Right renal cortex interstitium (tissue), 3 donors: ENCODE measurements around the gene RASD1. TPM values are rescaled to one million over a fixed set of nuclear protein-coding genes. Genes with fewer than 3 reads are reported as not detected.
A peak's percentile ranks its signal among the peaks of the same experiment; 100 is the strongest.

Experiments
- DNase-seq, 3 donors: peaks; one replicate each; pipeline ENCODE4 v3.0.0-alpha.2; 2013; ENCODE audit warnings: low read depth in 3 of 3, low spot score in 2 of 3
- polyA plus RNA-seq, 3 donors: library from polyadenylated mRNA; unstranded; fragments of 120-200 nt; gene quantifications; one replicate each; pipeline ENCODE4 v1.2.1, GENCODE V29; 2013; ENCODE audit not compliant: insufficient read length in 3 of 3

Gene RASD1, protein sequence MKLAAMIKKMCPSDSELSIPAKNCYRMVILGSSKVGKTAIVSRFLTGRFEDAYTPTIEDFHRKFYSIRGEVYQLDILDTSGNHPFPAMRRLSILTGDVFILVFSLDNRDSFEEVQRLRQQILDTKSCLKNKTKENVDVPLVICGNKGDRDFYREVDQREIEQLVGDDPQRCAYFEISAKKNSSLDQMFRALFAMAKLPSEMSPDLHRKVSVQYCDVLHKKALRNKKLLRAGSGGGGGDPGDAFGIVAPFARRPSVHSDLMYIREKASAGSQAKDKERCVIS
- under 1 TPM; 0.71 to 0.99 (median 0.80) TPM for polyA plus RNA-seq

DNA sequence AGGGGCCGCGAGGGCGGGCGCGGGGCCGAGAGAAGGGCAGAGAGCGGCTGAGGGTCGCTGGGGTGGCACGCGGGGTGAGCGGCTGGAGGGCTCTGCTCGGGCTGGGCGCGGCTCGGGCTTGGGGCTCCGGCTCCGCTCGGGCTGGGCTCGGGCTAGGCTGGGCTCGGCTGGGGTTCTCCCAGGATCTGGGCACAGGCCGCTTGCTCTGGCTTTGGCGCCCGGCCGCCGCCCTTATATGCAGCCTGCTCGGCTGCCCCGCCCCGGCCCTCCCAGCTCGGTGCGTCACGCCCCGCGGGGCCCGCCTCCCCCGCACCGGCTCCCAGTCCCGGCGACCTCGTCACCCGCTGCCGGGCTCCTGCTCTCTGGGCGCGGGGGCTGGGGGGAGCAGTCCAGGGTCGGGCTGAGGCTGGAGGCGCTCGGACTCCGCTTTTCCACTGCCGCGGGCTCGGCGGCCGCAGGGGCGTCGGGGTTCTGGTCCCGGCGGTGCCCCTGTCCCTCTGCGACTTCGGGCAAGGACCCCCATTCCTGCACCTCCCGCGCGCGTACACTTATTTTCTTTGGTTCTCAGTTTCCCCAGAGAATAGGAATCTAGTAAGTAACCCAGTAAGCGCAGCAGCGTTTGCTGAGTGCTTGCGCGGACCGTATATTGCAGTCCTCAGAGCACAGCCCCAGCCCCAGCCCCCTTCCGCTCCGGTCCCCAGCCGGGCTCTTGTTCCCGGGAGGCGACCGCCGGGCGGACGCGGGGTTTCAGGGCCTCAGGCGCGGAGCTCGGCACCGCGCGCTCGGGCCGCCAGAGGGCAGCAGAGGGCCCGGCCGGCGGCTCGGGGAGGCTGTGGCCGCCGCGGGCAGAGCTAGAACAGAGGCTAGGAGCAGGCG is at the start of gene RASD1:
Gene RASD1 (minus strand): TSS at position 207 of the 876 bp plus-strand sequence. CDS start 214 bp downstream, outside the sequence.
- peak in 1 of 3 donors; percentile 67 for DNase-seq

DNA sequence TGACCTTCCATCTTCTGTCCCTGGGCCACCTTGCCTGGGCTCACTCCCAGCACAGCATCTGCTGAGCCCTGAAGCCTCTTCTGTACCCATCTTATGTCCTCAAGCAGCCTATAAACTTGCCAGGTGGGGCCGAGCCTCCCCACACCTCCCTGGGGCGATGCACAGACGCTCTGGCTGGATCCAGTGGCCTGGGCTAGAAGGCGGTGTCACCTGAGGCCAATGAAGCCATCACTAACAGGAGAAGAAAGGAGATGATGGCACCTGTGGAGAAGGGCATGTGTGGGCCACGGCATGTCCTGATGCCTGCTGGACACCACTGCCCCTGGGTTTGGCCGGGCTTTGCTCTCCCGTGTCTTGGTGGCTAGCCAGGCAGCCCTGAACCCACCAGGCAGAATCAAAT is 49.8 kb upstream of the RASD1 start:
- DNase-seq: no peak

DNA sequence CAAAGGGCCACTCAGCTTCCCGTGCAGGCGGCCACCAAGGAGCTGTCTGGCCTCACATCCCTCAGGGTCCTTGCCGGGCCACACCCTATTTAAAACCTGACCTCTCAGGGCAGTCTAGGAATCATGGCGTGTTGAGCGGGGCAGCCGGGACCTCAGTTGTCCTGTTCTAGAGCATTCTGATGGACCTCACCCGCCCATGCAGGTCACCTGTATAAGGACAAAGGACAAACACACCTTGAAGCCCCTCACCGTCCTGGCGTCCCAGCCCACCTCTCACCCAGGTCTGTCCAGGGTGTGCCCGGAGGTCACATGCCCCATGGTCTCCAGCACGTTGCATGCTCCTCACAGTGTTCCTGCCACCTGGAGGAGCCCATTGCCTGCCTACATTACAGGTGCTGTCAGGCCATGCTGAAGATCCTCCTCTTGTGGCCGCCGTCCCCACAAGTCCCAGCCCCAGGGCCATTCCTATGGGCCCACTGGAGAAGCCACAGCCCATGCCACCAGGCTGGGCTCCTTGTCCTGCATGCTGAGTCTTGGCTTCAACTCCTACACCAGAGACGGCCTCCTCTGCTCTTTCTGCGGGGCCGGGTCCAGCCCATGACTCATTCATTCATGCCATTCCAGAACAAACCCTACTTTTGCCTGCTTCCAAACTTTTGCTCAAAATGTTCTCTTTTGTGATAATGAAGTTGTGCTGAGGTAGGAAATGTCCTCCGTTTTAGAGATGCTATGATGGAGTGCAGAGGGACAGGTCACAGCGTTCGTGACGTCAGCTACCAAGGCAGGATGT is 49.0 kb upstream of the RASD1 start:
- DNase-seq: no peak

DNA sequence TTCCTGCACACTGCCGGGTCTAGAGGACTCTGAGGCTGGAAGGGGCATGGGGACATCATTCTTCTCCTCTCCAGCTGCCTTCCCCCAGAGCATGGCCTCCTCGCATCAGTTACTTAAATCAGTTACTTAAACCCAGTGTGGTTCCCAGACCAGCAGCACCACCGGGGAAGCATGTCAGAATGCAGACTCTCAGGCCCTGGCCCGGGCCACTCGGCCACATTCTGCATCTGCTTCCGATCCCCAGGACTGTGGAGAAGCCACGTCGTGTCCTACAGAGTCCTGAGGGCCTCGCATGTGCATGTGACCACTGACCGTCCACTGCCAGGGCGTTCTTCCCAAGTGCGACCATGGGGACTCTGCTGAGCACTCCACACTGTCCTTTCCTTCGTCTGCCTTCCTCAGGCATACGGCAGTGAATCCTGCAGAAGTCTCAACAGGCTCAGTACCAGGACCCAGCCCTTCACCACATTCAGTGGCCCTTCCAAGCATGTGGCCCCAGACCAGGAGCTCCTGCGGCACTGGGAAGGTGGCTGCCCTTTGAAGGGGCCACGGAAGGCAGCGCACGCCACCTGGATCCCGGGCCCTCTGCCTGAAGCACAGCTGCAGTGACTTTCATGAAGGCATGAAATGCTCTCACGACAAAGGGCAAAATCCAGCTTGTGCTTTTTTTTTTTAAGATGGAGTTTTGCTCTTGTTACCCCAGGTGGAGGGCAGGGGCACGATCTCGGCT is 46.9 kb upstream of the RASD1 start:
- DNase-seq: no peak

DNA sequence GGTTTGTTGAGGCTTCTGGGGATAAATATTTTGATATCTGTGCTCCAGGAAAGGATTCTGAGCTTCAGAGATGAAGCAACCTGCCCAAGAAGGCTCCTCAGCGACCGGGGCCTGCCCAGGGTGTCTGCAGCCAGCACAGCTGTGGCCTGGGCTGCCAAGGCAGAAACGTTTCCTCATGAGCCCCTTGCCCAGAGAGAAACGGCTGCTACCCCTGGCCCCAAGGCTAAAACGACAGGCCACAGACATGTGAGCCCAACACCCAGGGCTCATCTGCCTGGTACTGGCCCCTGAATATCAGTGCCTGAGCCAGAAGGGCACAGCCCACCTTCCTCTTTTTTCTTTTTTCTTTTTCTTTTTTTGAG is 45.4 kb upstream of the RASD1 start:
- DNase-seq: no peak

DNA sequence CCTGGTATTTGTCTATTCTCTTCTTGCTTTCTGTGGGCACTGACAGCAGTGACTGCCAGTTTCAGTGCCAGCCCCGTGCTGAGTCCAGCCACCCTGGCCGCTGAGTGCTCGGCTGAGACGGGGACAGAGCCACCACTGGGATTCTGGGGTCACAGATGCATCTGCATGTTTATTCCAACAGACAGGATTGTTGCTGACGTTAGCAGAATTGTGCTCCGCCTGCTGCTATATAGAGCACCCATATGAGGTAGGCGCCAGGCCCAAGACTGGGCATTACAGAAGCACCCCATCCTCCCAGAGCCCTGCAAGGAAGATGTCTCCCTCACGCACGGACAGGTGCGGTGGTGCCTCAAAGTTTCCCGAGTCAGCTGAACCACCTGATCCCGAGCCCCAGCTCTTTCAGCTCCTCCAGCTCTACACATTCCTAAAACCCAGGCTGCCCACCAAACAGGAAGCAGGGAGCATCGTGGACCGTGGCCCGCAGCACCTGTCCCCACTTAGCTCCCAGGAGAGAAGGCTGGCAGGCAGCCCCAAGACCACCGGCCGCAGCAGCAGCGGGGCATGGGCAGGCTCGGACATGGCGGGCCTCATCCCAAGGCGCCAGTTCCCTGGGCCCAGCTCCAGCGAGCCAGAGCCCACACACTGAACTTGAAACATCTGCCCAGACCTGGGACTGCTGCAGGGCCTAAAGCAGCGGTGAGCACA is 44.9 kb upstream of the RASD1 start:
- no peak for DNase-seq

DNA sequence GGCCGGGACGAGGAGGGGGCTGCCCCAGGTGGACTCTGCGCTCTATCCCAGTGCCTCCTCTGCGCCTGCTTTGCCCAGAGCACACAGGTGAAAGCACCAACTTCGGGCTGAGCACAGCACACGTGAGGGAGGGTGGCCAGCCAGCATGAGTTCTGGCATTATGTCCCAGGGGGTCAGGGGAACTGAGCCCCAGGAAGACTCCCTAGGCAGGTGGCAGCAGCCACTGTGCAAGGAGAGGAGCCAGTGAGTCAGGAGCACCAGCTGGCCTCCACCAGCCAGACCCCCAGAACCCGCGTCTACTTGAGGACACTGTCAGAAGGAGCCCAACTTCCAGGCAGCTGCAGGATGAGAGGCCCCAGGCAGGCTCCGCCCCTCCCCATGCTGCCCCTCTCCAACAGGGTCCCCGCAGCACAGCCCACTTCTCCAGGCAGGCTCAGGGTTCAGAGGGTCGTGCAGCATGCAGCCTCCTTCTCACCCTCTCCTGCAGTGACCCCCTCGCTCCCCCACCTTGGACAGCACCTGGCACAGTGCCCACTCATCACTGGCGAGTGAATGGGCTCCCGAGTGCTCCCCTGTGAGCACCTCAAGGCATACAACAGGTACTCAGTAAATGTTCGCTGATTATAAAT is 44.2 kb upstream of the RASD1 start:
- no peak for DNase-seq

DNA sequence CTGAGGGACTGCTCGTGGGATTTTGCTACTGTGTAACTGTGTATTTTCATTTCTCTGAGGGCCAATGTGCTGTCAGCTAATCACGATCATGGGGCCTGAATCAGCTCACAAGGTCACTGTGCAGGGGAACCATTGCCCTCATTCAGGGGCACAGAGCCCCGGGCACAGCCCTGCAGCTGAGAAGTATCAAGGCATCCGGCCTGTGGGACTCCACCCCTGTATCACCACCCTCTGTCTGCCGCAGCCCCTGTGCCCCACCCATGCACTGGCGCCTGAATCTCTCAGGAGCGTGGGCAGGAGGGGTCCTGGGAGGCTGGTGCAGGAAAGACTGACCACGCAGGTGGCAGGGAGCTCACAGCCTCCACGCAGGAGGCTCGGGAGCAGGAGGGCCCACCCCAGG is 43.4 kb upstream of the RASD1 start:
- no peak for DNase-seq

DNA sequence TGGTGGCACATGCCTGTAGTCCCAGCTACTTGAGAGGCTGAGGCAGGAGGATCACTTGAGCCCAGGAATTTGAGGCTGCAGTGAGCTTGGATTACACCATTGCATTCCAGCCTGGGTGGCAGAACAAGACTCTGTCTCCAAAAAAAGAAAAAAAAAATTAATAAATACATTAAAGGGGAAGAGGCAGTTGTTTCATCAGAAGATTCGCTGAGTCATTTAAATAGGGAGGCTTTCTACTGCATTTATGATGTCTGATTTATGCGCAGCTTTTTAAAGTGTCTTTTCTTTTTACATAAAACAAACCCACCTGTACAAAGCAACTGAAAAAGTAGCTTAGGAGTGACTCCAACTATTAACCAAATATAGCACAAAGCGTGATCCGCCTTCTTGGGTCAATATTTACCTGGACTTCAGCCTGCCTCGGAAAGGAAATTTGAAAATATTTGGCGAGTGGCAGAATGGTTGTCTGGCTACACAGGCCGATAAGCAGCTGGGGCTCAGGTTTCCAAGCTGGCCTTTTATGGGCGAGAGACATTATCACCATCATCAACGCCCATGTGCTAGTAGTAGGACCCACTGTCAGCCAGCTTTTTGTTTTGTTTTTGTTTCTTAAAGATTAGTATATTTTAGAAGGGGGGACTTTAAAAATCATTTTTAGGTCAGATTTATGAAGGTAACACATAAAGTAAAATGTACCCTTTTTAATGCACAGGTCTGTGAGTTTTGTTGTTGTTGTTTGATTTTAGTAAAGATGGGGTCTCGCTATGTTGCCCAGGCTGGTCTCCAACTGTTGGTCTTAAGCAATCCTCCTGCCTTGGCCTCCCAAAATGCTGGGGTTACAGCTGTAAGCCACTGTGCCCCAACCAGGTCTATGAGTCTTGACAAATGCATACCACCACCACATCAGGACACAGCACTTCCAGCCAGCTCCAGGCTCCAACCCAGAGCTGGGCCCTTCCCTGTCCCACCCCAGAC is 42.5 kb upstream of the RASD1 start:
- no peak for DNase-seq

DNA sequence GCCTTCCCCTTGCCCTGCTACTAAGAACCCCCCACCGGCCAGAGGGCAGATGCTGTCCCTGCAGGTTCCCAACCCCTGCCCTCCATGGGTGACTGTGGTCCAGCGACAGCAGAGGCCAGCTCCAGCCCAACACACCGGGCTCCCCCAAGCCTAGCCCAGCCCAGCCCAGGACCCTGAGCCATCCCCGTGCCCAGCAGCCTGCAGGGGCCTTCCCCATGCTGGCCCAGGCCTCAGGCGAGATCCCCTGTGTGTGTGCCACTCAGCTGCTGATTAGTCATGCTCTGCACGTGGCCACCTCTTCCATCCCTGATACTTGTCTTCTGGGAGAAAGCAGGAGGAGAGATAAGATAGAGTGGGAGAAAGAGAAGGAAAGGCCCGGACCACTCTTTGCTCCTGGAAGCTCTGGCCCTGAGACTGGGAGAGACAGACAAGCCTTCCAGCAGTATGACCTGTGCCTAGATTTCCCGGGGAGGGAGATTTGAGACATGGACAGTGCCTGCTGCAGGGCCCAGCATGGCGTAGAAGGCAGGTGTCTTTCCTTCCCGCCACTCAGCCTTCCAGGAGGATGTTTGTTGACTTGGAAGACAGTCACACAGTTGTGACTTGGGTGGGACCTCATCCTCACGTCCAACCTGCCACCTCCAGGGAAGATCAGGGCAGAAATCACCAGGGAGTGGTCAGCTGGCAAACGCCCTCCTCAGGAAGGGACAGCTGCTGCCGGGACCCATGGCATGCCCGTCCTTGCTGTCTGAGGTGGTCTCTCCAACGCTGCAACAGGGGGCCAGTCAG is 41.3 kb upstream of the RASD1 start:
- DNase-seq: no peak

DNA sequence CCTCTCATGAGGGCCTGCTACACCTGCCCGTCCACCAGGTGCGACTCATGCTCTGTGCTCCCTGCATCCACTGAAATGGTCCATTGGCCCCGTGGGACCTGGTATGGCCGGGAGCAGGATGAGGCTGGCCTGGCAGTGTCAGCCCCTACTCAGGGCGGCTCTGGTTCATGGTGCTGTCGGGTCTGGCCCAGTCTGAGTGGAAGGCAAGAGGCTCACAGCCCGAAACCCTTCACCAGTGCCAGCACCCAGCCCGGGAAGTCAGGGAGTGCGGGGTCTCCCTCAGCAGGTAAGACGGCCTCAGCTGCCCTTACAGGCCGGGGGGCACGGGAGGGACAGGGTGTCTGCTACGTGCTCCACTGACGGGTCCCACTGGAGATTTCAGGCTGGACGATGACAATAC is 40.5 kb upstream of the RASD1 start:
- no peak for DNase-seq

DNA sequence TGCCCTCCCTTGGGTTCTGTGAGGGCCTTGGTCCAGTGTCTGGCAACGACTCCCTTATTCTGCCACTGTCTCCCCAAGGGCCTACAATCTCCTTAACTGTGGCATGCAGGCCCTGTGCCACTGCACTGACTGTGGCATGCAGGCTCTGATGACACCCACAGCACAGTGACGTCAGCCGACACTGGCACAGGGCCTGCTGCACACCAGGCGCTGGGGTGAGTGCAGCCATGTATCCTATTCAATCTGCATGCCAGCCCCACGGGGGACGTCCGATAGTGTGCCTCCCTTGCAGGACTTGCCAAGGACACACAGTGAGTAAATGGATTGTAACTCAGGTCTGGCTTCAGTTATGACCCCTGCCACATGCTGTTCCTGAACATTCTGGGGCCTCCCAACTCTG is 39.8 kb upstream of the RASD1 start:
- no peak for DNase-seq

DNA sequence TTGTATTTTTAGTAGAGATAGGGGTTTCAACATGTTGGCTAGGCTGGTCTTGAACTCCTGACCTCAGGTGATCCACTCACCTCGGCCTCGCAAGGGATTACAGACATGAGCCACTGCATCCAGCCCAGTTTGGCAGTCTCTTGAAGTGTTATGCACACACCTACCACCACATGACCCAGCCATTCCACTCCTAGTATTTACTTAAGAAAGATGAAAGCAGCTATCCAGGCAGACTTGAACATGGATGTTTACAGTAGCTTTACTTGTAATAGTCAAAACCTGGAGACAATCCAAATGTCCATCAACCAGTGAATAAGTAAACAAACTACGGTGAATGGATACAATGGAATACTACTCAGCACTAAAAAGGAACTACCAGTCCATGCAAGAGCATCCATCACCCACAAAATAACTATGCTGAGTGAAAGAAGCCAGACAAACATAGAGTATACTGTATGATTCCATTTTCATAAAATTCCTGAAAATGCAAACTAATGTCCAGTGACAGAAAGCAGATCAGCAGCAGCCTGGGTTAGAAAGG is 37.8 kb upstream of the RASD1 start:
- no peak for DNase-seq

DNA sequence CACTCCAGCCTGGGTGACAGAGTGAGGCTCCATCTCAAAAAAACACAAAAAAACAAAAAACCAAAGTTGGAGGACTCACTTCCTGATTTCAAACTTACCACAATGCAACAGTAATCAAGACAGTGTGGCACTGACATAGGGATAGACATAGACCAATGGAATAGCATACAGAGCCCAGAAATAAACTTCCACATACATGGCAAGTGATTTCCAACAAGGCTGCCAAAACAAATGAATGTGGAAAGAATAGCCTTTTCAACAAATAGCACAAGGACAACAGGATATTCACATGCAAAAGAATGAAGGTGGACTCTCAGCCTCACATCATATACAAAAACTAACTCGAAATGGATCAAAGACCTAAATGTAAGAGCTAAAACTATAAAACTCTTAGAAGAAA is 36.8 kb upstream of the RASD1 start:
- no peak for DNase-seq

DNA sequence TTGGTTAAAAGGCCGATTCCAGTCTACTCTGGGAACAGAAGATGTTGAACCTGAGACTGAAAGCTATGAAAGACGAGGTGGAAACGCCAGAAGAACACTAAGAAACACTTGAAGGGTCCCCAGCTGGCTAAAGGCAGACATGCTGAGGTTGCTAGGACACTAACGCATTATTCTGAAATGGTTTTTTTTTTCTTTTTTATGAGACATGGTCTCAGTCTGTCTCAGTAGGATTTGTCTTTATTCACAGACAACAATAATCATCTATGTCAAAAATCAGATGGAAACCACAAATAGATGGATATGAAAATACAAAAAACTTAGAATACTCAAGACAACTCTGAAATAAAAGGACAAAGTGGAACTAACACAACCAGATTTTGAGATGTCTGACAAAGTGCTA is 35.0 kb upstream of the RASD1 start:
- no peak for DNase-seq

DNA sequence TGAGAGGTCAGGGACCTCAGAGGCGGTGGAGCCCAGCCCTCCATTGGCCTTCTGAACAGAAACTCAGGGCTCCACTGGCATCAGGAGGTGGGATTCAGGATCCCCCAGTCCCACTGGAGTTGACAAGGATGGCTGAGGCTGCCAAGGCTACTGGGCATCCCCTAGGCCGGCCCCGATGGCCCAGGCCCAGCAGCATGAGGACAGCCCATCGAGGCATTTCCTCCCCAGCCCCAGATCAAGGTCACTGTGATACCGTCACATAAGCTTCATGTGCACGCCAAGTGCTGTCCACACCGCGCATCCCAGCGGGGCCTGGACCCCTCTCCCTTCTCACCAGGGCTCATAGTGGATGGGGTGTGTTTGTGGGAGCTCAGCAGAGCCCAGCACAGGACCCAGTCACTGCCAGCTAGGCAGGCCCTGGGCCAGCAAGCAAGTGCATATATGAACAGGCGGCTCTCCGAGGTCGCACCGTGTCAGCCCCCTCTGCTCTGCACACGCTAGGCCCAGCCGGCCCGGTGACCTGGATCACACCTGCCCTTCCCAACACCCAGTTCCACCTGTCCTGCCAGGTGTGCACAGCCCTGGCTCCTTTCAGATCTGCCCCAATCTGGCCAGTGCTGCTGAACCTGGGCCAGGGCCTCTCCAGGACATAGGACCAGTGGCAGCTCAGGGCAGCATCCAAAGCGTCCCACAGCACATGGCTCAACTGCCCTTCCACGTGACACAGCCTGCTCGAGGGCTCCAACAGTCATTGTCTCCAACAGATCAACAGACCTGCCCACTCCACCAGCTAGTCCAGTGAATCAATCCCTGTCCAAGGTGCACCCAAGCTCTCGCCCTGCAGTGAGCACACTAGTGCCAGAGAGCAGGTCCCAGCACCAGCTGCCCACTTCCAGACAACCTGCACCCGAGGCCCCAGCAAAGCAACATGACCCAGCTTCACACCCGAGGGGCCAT is 32.8 kb upstream of the RASD1 start:
- no peak for DNase-seq
